ENCODE data around the gene GOLGA7B.
A peak's percentile ranks its signal among the peaks of the same experiment; 100 is the strongest.

Gene GOLGA7B

DNA sequence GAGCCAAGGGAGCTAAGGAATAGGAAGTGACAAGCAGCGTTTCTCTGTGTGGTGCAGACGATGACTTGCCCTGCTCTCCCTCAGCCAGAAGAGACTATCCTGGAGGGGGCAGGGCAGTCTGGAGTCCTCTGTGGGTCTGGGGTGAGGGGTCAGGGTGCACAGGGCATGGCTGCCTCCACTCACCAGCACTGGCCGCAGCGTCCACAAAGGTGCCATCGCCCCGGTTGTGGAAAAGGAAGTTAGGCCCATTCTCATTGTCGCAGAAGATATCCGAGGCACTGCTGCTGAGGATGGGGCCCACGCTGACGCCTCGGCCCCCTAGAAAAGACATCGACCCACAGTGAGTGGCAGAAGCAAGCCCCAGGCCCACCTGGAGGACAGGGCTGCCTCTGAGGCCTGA is 58.2 kb downstream of the GOLGA7B start:
- in situ Hi-C loops (cut with HindIII; ENCODE audit: low pct_ligation_motif_present, low pct_unique_long_range_greater_than_20kb, low sequenced_read_pairs), result no loop called here
- no peak for DNase-seq

GRCh38 chr10:97910661-97911060 is 61.0 kb downstream of the GOLGA7B start:
- in situ Hi-C loops (cut with HindIII; ENCODE audit: low pct_ligation_motif_present, low pct_unique_long_range_greater_than_20kb, low sequenced_read_pairs), result no loop called here
- no peak for DNase-seq

- in situ Hi-C loops (cut with HindIII; ENCODE audit: low pct_ligation_motif_present, low pct_unique_long_range_greater_than_20kb, low sequenced_read_pairs), result no loop called here
- no peak for DNase-seq
Measured at GRCh38 chr10:97911217-97911616, 61.6 kb downstream of the GOLGA7B start.

GRCh38 chr10:97913193-97913592 is 63.5 kb downstream of the GOLGA7B start:
- in situ Hi-C loops (cut with HindIII; ENCODE audit: low pct_ligation_motif_present, low pct_unique_long_range_greater_than_20kb, low sequenced_read_pairs), result no loop called here
- no peak for DNase-seq

DNA sequence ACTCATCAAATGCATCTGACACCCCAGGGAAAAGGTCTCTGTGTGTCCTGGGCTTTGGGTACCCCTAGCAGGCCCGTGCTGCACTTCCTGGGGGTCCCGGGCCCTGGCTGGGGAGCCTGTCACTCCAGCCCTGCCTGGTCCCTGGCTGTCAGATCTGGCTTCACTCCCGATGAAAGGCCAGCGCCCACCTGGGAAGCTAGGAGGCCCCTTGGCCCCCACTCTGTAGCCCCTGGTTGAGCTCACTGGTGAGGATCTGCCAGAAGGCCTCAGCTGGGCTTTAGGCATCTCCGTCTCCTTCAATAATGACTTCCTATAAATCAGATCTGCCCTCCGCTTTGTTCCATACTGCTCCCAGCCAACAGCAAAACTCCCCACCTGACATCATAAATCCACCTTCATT is 64.0 kb downstream of the GOLGA7B start:
- DNase-seq, result no peak
- in situ Hi-C loops (cut with HindIII; ENCODE audit: low pct_ligation_motif_present, low pct_unique_long_range_greater_than_20kb, low sequenced_read_pairs), result no loop called here

GRCh38 chr10:97914171-97914836 is 64.7 kb downstream of the GOLGA7B start:
- in situ Hi-C loops (cut with HindIII; ENCODE audit: low pct_ligation_motif_present, low pct_unique_long_range_greater_than_20kb, low sequenced_read_pairs), result no loop called here
- DNase-seq, result no peak

DNA sequence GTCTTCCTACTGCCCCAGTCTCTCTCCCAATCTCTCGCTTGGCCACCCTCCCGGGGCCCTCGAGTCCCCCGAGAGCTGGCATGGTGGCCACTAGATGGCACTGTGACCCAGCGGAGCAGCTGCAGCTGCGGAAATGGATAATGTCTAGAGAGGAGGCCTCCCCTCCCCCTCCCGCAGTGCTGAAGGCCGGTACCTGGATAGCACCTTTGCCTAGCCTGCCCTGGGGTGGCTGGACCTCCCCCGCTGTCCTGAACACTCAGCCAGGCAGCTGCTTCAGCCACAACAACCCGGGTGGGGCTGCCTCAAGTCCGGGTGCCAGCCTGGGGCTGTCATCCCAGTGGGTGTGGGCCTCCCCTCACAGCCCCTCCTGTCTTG is 65.2 kb downstream of the GOLGA7B start:
- DNase-seq, result peak; percentile 70
- in situ Hi-C loops (cut with HindIII; ENCODE audit: low pct_ligation_motif_present, low pct_unique_long_range_greater_than_20kb, low sequenced_read_pairs), result no loop called here

DNA sequence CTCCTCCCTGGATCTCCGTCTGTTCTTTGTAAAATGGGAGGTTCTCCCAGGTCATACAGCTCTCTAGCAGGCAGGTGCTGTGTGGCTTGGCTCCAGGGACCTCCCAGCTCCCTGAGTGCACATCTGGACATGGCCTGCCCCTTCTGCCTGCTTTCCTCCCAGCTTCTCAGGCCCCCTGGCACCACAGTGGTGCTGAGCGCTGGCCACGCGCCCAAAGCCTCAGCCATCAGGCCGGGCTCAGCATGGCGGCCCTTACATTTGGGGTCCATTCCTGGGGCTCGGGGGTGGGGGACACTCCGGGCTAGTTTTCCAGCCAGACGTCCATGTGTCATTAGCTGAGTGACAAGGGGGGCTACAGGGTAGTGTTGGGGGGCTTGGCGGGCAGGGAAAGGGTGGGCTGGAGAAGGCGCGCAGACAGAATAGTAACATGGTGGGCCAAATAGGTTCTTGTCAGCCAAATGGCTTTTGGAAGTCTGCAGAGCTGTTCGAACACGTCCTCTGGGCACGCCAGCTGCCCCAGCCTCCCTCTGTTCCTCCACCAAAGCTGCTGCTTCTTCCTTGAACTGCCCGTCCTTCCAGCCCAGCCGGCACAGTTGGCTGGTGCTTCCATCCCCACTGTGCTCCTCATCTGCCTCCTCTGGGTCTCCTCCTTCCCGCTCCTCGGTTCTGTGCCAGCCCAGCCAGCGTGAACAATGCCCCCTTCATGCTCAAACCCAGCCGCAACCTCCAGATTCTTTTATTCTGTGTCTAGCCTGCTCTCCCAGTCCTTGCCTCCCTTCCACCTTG is 65.9 kb downstream of the GOLGA7B start:
- no peak for DNase-seq
- in situ Hi-C loops (cut with HindIII; ENCODE audit: low pct_ligation_motif_present, low pct_unique_long_range_greater_than_20kb, low sequenced_read_pairs), result no loop called here

DNA sequence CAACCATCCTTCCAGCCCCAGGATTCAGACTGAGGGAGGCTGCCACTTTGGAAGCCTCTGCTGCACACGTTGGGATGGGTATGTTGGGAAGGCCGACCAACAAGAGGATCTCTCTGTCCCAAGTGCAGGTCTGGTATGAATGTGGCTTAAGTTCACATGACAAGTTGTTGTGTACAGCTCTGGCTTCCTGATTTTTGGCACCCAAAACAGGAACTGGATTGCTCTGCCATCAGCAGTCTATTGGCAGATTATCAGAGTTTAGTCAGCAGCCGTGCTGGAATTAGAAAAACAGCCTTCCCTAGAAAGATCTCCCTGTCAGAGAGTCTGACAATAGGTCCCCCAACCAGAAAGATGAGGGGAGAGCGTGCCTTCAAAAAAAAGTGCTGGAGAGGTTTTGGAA is 66.9 kb downstream of the GOLGA7B start:
- in situ Hi-C loops (cut with HindIII; ENCODE audit: low pct_ligation_motif_present, low pct_unique_long_range_greater_than_20kb, low sequenced_read_pairs), result no loop called here
- DNase-seq, result no peak

DNA sequence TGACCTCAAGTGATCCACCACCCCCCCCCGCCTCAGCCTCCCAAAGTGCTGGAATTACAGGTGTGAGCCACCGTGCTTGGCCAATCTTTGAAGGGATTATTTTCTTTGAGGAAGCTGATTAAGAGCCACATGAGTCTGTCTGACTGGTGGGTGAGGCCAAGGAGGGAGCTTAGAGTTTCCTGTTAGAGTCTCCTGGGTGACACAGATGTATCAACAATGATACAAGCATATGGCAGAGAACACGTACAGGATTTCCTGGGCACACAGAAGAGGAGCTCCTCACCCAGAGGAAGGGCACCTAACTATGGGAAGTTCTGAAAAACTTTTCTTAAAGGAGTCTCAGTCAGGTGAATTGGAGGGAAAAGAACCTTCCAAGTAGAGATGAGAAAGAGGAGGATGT is 69.4 kb downstream of the GOLGA7B start:
- in situ Hi-C loops (cut with HindIII; ENCODE audit: low pct_ligation_motif_present, low pct_unique_long_range_greater_than_20kb, low sequenced_read_pairs), result no loop called here
- no peak for DNase-seq

DNA sequence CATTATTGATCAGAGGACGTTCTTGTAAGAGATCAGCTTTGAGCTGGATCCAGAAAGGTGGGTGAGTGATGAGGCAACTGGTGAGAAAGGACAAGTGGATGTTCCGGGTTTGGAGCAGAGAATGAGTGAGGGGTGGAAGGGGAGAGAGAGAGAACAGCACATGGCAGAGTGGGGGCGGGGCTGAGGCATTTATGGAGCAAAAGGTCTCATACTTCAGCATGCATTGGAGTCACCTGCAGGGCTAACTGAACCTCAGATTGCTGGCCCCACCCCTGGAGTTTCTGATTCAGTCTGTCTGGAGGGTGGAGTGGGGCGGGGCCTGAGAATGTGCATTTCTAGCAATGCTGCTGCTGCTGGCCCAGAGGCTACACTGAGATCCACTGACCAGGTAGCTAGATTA is 71.2 kb downstream of the GOLGA7B start:
- in situ Hi-C loops (cut with HindIII; ENCODE audit: low pct_ligation_motif_present, low pct_unique_long_range_greater_than_20kb, low sequenced_read_pairs), result no loop called here
- DNase-seq, result no peak
